GM23338 (cell line): ENCODE data around the gene USP46.

Experiments used
- CREB1 ChIP-seq: fragments of 250-450 bp; sonication (Bioruptor Pico); IDR thresholded peaks from 2 replicates; pipeline ENCODE4 v1.5.0; 2020; ENCODE audit warnings: low read depth, mild to moderate bottlenecking, moderate library complexity
- CTCF ChIP-seq, 2 experiments: fragments of 200-600 bp in 1 of 2; sonication (generic) in 1 of 2; conservative IDR thresholded peaks; 2 replicates each; pipeline versions ENCODE4 v1.5.1 to v1.6.1; 2016 to 2017; ENCODE audit warnings: antibody characterized with exemption in 2 of 2, low read depth in 2 of 2, mild to moderate bottlenecking in 2 of 2, moderate library complexity in 1 of 2
- EZH2 ChIP-seq: fragments of 200-600 bp; sonication (generic); IDR thresholded peaks from one replicate; pipeline ENCODE4 v1.8.0; 2017; ENCODE audit warnings: antibody characterized with exemption, mild to moderate bottlenecking, low read depth; ENCODE audit not compliant: unreplicated experiment
- EZH2phosphoT487 ChIP-seq: fragments of 200-600 bp; sonication (generic); IDR thresholded peaks from one replicate; pipeline ENCODE4 v1.8.1; 2018; ENCODE audit warnings: antibody characterized with exemption; ENCODE audit not compliant: unreplicated experiment
- NANOG ChIP-seq: IDR thresholded peaks from 2 replicates; pipeline ENCODE4 v1.6.1; 2016; ENCODE audit warnings: antibody characterized with exemption, borderline replicate concordance
- POLR2AphosphoS5 ChIP-seq: IDR thresholded peaks from 2 replicates; pipeline ENCODE4 v1.6.1; 2016; ENCODE audit warnings: antibody characterized with exemption, low read depth
- REST ChIP-seq: IDR thresholded peaks from one replicate; pipeline ENCODE4 v1.6.1; 2018; ENCODE audit warnings: antibody characterized with exemption; ENCODE audit not compliant: unreplicated experiment

- no peak for TF ChIP-seq CTCF (conservative IDR thresholded peaks at IDR 0.05; ENCODE audit: low read depth in 2 of 2)
- no peak for TF ChIP-seq EZH2phosphoT487
- no peak for TF ChIP-seq NANOG
- no peak for TF ChIP-seq REST
- TF ChIP-seq POLR2AphosphoS5 = no peak
- no peak for TF ChIP-seq CREB1 (CRISPR knock-in tag)
- no peak for TF ChIP-seq EZH2
Observed at GRCh38 chr4:52638717-52639116, 20.4 kb downstream of the USP46 start.
